Upper lobe of right lung (tissue), 1 donor: ENCODE measurements around the gene AGPAT2. TPM values are rescaled to one million over a fixed set of nuclear protein-coding genes. Genes with fewer than 3 reads are reported as not detected.
A peak's percentile ranks its signal among the peaks of the same experiment; 100 is the strongest.

Source experiments
- ATAC-seq: fragments of 200-7000 bp; cut with Tn5 transposase; one replicate; pipeline ENCODE4 v1.9.1; 2020; ENCODE audit warnings: mild to moderate bottlenecking, moderate library complexity
- DNase-seq: peaks from one replicate; pipeline ENCODE4 v3.0.0-alpha.2; 2020
- H3K27ac ChIP-seq: fragments of 200-600 bp; one replicate; pipeline ENCODE4 v1.8.0; 2022
- H3K27me3 ChIP-seq: fragments of 200-600 bp; one replicate; pipeline ENCODE4 v1.8.0; 2022; ENCODE audit warnings: mild to moderate bottlenecking
- H3K36me3 ChIP-seq: fragments of 200-600 bp; one replicate; pipeline ENCODE4 v1.8.0; 2022
- H3K4me1 ChIP-seq: fragments of 200-600 bp; one replicate; pipeline ENCODE4 v1.8.0; 2022
- H3K4me3 ChIP-seq: fragments of 200-600 bp; one replicate; pipeline ENCODE4 v1.8.0; 2022; ENCODE audit warnings: mild to moderate bottlenecking
- H3K9me3 ChIP-seq: fragments of 200-600 bp; one replicate; pipeline ENCODE4 v1.8.0; 2022
- CTCF ChIP-seq: fragments of 200-600 bp; IDR thresholded peaks from one replicate; pipeline ENCODE4 v1.8.0; 2022; ENCODE audit warnings: antibody characterized with exemption
- intact Hi-C: fragments of 100-400 bp; cut with DNase I; formaldehyde crosslinking; loops from one replicate; pipeline ENCODE4 v1.11.0; 2022
- total RNA-seq: library from RNA; stranded (reverse); fragmentation: NEBNext Ultra II Directional; extraction: Animal tissue kit (Norgen Biotek cat#: 25700); gene quantifications from one replicate; pipeline ENCODE4 v1.2.1, GENCODE V29; 2021
- donor health status: DM: no; HTN: yes; CAD: no; lungs with severe emphysema.

The AGPAT2 gene
- total RNA-seq, 1 donor from 2014 or later: 117 TPM

GRCh38 chr9:136696502-136696901 lies 9.2 kb upstream of the AGPAT2 start:
- ATAC-seq (no peak), DNase-seq (peak; percentile 66)
- Histone ChIP-seq H3K4me3 (no peak overlapping the region), H3K4me1 (peaks cover 33% of the 10 kb centered on the region), H3K27ac (no peak overlapping the region), H3K36me3 (no peaks in the 10 kb centered on the region), H3K27me3 (no peaks in the 10 kb centered on the region), H3K9me3 (no peaks in the 10 kb centered on the region)
- TF ChIP-seq CTCF: no peak
- intact Hi-C loops: no loop called here

GRCh38 chr9:136695955-136696354 lies 8.7 kb upstream of the AGPAT2 start:
- intact Hi-C loops: no loop called here
- DNase-seq: peak; percentile 73

GRCh38 chr9:136695435-136695895 lies 8.2 kb upstream of the AGPAT2 start:
- Histone ChIP-seq H3K9me3 (no peaks in the 10 kb centered on the region), H3K27ac (peak overlapping the region; percentile 71), H3K4me1 (peaks cover 31% of the 10 kb centered on the region), H3K27me3 (no peaks in the 10 kb centered on the region), H3K36me3 (no peaks in the 10 kb centered on the region), H3K4me3 (no peak overlapping the region)
- peak; percentile 68 for ATAC-seq
- no peak for TF ChIP-seq CTCF
- peak; percentile 92 for DNase-seq
- intact Hi-C loops: no loop called here

More at GRCh38 chr9:136695955-136696354, 8.7 kb upstream of the AGPAT2 start:
- ATAC-seq: no peak
- Histone ChIP-seq H3K4me1 (peaks cover 33% of the 10 kb centered on the region), H3K27ac (peak overlapping the region; percentile 71), H3K4me3 (no peak overlapping the region), H3K27me3 (no peaks in the 10 kb centered on the region), H3K9me3 (no peaks in the 10 kb centered on the region), H3K36me3 (no peaks in the 10 kb centered on the region)
- TF ChIP-seq CTCF: no peak

- Histone ChIP-seq H3K4me3 (no peak overlapping the region), H3K27me3 (no peaks in the 10 kb centered on the region), H3K36me3 (no peaks in the 10 kb centered on the region), H3K27ac (peak overlapping the region; percentile 71), H3K9me3 (no peaks in the 10 kb centered on the region), H3K4me1 (peaks cover 26% of the 10 kb centered on the region)
- DNase-seq (no peak), ATAC-seq (no peak)
- intact Hi-C loops: no loop called here
- no peak for TF ChIP-seq CTCF
Observed at GRCh38 chr9:136694872-136695247, 7.6 kb upstream of the AGPAT2 start.

- ATAC-seq: peak; percentile 71
- no peaks in the 10 kb centered on the region for H3K9me3 ChIP-seq
- peak overlapping the region; percentile 58 for H3K27ac ChIP-seq
- DNase-seq: peak; percentile 90
- intact Hi-C loops: no loop called here
- TF ChIP-seq CTCF: peak; percentile 67
- H3K36me3 ChIP-seq: no peaks in the 10 kb centered on the region
- H3K4me3 ChIP-seq: no peak overlapping the region
- H3K27me3 ChIP-seq: no peaks in the 10 kb centered on the region
- peaks cover 26% of the 10 kb centered on the region for H3K4me1 ChIP-seq
Observed at GRCh38 chr9:136694163-136694871, 7.1 kb upstream of the AGPAT2 start.
